Measurements from ENCODE around the gene SLAMF8.

DNA sequence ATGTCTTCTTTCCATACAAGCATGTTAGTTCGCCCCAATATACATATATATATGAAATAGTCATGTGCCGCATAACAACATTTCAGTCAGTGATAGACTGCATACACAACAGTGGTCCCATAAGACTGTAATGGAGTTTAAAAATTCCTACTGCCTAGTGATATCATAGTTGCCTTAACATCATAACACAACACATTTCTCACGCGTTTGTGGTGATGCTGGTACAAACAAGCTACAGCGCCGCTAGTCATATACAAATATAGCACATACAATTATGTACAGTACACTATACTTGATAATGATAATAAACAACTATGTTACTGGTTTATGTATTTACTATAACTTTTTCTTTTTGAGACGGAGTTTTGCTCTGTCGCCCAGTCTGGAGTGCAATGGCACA lies 10.7 kb upstream of the SLAMF8 start:
- TF ChIP-seq, protein P1, sequence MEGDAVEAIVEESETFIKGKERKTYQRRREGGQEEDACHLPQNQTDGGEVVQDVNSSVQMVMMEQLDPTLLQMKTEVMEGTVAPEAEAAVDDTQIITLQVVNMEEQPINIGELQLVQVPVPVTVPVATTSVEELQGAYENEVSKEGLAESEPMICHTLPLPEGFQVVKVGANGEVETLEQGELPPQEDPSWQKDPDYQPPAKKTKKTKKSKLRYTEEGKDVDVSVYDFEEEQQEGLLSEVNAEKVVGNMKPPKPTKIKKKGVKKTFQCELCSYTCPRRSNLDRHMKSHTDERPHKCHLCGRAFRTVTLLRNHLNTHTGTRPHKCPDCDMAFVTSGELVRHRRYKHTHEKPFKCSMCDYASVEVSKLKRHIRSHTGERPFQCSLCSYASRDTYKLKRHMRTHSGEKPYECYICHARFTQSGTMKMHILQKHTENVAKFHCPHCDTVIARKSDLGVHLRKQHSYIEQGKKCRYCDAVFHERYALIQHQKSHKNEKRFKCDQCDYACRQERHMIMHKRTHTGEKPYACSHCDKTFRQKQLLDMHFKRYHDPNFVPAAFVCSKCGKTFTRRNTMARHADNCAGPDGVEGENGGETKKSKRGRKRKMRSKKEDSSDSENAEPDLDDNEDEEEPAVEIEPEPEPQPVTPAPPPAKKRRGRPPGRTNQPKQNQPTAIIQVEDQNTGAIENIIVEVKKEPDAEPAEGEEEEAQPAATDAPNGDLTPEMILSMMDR (IDR thresholded peaks at IDR 0.05; ENCODE audit: insufficient read depth, low read length) = no peak
- no peak for TF ChIP-seq POLR2AphosphoS5 (IDR thresholded peaks at IDR 0.05; ENCODE audit: low read depth)
- TF ChIP-seq, protein P2, sequence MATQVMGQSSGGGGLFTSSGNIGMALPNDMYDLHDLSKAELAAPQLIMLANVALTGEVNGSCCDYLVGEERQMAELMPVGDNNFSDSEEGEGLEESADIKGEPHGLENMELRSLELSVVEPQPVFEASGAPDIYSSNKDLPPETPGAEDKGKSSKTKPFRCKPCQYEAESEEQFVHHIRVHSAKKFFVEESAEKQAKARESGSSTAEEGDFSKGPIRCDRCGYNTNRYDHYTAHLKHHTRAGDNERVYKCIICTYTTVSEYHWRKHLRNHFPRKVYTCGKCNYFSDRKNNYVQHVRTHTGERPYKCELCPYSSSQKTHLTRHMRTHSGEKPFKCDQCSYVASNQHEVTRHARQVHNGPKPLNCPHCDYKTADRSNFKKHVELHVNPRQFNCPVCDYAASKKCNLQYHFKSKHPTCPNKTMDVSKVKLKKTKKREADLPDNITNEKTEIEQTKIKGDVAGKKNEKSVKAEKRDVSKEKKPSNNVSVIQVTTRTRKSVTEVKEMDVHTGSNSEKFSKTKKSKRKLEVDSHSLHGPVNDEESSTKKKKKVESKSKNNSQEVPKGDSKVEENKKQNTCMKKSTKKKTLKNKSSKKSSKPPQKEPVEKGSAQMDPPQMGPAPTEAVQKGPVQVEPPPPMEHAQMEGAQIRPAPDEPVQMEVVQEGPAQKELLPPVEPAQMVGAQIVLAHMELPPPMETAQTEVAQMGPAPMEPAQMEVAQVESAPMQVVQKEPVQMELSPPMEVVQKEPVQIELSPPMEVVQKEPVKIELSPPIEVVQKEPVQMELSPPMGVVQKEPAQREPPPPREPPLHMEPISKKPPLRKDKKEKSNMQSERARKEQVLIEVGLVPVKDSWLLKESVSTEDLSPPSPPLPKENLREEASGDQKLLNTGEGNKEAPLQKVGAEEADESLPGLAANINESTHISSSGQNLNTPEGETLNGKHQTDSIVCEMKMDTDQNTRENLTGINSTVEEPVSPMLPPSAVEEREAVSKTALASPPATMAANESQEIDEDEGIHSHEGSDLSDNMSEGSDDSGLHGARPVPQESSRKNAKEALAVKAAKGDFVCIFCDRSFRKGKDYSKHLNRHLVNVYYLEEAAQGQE (IDR thresholded peaks at IDR 0.05; ENCODE audit: insufficient replicate concordance, low read depth) = no peak

All from HL-60 (cell line).